22Rv1 (cell line): ENCODE results near the gene PARP3.
"Not testable (repeated sequence)": the region's sequence is repeated elsewhere in the genome, so short reads cannot be mapped to it uniquely, and the experiment has no call there.

Experiments used
- H3K27ac ChIP-seq: fragments of 450-650 bp; 2 replicates; pipeline ENCODE4 v1.5.1; 2017
- ZFX ChIP-seq: fragments of 450-650 bp; IDR thresholded peaks from 2 replicates; pipeline ENCODE4 v1.6.1; 2017; ENCODE audit warnings: antibody characterized with exemption, borderline replicate concordance
- TF ChIP-seq, protein P1 (sequence below): fragments of 450-650 bp; IDR thresholded peaks from 2 replicates; pipeline ENCODE4 v1.5.1; 2017; ENCODE audit warnings: mild to moderate bottlenecking

PARP3 gene

DNA sequence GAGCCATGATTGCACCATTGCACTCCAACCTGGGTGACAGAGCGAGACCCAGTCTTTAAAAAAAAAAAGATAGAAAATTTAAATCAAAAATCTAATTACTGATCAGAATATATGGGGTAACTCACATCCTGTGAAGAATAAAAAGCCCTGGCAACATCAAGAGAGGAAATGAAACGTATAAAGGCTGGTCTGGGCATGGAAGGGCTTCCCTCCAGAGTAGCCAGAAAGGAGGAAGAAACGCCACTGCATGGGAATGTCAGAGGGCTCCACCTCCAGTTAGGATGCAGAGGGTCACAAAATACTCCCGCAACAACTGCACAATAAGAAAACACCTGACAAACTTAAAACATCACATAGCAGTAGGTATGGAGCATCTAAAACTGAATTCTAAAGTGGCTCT lies 34.1 kb upstream of the PARP3 start:
- TF ChIP-seq ZFX: no peak
- TF ChIP-seq, protein P1, sequence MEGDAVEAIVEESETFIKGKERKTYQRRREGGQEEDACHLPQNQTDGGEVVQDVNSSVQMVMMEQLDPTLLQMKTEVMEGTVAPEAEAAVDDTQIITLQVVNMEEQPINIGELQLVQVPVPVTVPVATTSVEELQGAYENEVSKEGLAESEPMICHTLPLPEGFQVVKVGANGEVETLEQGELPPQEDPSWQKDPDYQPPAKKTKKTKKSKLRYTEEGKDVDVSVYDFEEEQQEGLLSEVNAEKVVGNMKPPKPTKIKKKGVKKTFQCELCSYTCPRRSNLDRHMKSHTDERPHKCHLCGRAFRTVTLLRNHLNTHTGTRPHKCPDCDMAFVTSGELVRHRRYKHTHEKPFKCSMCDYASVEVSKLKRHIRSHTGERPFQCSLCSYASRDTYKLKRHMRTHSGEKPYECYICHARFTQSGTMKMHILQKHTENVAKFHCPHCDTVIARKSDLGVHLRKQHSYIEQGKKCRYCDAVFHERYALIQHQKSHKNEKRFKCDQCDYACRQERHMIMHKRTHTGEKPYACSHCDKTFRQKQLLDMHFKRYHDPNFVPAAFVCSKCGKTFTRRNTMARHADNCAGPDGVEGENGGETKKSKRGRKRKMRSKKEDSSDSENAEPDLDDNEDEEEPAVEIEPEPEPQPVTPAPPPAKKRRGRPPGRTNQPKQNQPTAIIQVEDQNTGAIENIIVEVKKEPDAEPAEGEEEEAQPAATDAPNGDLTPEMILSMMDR: no peak
- no peak overlapping the region for H3K27ac ChIP-seq

DNA sequence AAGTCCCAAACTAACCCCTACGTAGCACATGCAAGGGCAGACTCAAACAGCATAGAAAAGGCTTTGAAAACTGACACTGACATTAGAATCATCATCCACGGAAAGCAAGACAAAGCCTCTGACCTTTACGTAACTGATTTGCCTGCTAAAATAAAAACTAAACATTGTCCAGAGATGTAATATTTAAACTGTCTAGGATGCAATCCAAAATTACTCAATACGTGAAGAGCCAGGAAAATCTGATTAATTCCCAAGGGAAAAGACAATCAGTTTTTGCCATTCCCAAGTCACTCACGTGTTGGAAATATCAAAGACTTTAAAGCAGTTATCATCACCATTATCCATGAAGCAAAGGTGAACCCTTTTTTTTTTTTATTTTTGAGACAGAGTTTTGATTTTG lies 25.7 kb upstream of the PARP3 start:
- H3K27ac ChIP-seq: no peak overlapping the region
- TF ChIP-seq, protein P1: no peak
- no peak for TF ChIP-seq ZFX

DNA sequence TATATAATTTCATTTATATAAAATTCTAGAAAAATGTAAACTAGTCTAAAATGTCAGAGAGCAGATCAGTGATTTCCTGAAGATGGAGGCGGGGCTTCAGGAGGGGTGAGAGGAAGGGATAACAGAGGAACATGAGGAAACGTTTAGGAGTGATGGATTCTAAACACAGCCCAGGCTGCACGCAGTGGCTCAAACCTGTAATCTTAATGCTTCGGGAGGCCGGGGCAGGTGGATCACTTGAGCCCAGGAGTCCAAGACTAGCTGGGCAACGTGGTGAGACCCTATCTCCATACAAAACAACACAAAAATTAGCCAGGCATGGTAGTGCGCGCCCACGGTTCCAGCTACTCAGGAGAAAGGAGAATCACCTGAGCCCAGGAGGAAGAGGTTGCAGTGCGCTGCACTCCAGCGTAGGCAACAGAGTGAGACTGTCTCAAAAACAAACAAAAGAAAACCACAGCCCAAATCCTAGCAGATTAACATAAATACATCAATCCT lies 21.0 kb upstream of the PARP3 start:
- no peak overlapping the region for H3K27ac ChIP-seq
- TF ChIP-seq, protein P1: no peak
- no peak for TF ChIP-seq ZFX

DNA sequence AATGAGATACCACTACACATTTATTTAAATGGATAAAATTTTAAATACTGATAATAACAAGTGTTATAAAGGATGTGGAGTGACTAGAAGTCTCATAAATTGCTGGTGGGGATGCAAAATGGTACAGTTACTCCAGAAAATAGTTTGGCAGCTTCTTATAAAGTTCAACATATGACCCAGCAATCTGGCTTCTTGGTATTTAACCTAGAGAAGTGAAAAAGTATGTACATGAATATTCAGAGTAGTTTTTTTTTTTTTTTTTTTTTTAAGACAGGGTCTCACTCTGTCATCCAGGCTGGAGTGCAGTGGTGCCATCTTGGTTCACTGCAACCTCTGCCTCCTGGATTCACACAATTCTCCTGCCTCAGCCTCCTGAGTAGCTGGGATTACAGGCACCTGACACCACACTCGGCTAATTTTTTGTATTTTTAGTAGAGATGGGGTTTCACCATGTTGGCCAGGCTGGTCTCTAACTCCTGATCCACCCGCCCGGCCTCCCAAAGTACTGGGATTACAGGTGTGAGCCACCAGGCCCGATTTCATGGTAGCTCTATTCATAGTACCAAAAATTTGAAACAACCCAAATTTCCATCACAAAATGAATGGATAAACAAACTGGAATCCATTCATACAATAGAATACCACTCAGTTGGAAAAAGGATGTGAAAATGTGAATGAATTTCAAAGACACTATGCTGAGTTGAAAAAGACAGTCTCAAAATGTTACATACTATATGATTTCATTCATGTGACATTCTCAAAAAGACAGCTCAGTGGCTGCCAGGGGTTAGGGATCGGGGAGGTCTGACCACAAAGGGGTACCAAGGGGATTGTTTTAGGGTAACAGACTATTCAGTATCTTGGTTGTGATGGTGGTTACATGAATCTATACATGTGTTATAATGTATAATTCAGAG lies 14.8 kb upstream of the PARP3 start:
- no peak overlapping the region for H3K27ac ChIP-seq
- TF ChIP-seq ZFX: no peak
- TF ChIP-seq, protein P1: no peak

DNA sequence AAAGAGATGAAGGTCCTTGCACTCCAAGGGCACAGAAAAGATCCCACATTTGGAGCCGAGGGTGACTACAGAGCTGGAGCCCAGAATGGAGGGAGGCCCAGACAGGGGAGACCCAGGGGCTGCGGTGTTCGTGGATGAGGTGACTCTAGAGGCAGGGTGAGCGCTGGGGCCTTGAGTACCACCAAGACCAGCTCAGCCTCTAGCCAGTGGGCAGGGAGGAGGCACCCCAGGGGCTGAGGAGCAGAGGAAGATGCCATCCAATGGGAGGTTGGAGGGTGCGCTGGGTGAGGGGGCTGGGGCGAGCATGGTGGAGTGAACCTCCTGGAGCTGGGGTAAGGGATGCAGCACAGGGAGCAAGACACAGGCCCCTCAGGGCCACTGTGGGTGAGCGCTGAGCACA lies 13.7 kb upstream of the PARP3 start:
- no peak overlapping the region for H3K27ac ChIP-seq
- no peak for TF ChIP-seq ZFX
- TF ChIP-seq, protein P1: no peak

DNA sequence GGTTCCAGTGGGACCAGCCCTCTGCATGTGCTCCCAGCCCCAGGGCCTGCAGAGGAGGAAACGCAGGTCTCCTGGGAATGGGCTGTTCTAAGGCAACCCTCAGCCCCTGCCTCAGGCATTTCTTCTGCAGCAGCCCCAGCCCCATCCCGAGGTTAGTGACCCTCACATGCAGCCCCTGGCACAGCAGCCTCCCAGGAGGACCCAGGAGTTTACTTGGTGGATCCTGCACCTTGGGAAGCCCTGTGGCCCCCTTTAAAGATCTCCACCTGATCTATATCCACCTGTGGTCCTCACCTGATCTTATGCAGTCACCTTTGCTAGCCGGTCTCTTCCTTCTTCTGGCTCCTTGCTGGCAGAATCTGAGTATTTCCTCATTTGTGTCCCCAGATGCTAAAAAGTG lies 13.2 kb upstream of the PARP3 start:
- not testable (repeated sequence) for H3K27ac ChIP-seq

DNA sequence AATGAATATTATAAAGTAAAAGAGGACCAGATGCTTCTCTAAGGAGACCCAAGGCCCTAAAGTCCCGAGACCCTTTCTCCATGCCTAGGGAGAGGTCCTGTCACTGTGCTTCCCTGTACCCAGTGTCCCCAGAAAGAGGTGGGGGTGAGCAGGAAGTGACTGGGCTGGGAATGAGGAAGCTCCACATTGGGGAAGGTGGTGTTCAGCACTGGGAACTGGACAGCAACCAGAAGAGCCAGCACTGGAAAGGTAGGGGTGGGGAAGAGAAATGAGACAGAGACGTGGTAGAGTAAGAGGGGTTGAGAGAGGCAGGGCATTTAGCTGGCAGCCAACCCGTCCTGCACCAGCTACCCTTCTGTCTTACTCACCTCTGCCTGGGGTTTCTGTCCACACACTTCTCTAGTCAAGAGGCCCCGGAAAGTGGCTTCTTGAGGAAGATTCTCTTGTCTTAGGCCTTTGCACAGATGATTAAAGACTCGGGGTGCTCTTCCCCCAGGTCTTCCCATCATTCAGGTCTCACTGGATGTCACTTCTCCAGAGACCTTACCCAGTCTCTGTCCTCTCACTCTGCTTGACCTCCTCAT lies 12.7 kb upstream of the PARP3 start:
- no peak for TF ChIP-seq ZFX
- TF ChIP-seq, protein P1: no peak
- no peak overlapping the region for H3K27ac ChIP-seq
